Keratinocyte (primary cell): ENCODE data around the gene BEX3. TPM values are rescaled to one million over a fixed set of nuclear protein-coding genes. Genes with fewer than 3 reads are reported as not detected.

Experiments
- DNase-seq: peaks from one replicate; pipeline ENCODE4 v3.0.0-alpha.2; 2011; ENCODE audit warnings: low read depth, missing footprints, low spot score
- FAIRE-seq: peaks from 2 replicates; lab custom pipeline; 2011; peaks lifted over from hg19 to GRCh38; lab: Jason Lieb, UNC
- H2AFZ ChIP-seq: 2 replicates; pipeline ENCODE4 v1.6.0; 2012; ENCODE audit warnings: low read length, control low read depth, inconsistent platforms; ENCODE audit not compliant: control insufficient read depth
- H3K27ac ChIP-seq: 2 replicates; pipeline ENCODE4 v1.5.1; 2011; ENCODE audit warnings: low read length; ENCODE audit not compliant: control insufficient read depth, insufficient read depth
- H3K27me3 ChIP-seq: 3 replicates; pipeline ENCODE4 v1.6.0; 2011; ENCODE audit warnings: low read length; ENCODE audit not compliant: control insufficient read depth, insufficient read depth; ENCODE audit errors: extremely low read depth
- H3K36me3 ChIP-seq, 2 experiments: 2 replicates in 1 of 2; 3 replicates in 1 of 2; pipeline ENCODE4 v1.5.1; 2011; ENCODE audit warnings: low read length in 2 of 2, mild to moderate bottlenecking in 1 of 2; ENCODE audit not compliant: control insufficient read depth in 2 of 2, insufficient read depth in 2 of 2; ENCODE audit errors: extremely low read depth in 1 of 2
- H3K4me1 ChIP-seq: 3 replicates; pipeline ENCODE4 v1.5.1; 2011; ENCODE audit warnings: low read length; ENCODE audit not compliant: control insufficient read depth, insufficient read depth; ENCODE audit errors: extremely low read depth
- H3K4me2 ChIP-seq: 3 replicates; pipeline ENCODE4 v1.6.0; 2011; ENCODE audit warnings: low read depth, low read length; ENCODE audit not compliant: control insufficient read depth, insufficient read depth; ENCODE audit errors: extremely low read depth
- H3K4me3 ChIP-seq, 3 experiments: fragments of 200-600 bp in 1 of 3; sonication (generic) in 1 of 3; 2 replicates in 2 of 3; 3 replicates in 1 of 3; pipeline ENCODE4 v1.5.1; 2011 to 2016; ENCODE audit warnings: low read length in 3 of 3, mild to moderate bottlenecking in 3 of 3, control low read depth in 2 of 3, inconsistent platforms in 1 of 3, low read depth in 1 of 3, mixed read lengths in 1 of 3, mixed run types in 1 of 3, moderate library complexity in 1 of 3; ENCODE audit not compliant: control insufficient read depth in 2 of 3, insufficient read depth in 2 of 3; ENCODE audit errors: extremely low read depth in 1 of 3
- H3K79me2 ChIP-seq: 2 replicates; pipeline ENCODE4 v1.6.0; 2012; ENCODE audit warnings: low read length; ENCODE audit not compliant: control insufficient read depth, insufficient read depth
- H3K9ac ChIP-seq: 3 replicates; pipeline ENCODE4 v1.6.0; 2011; ENCODE audit warnings: low read length; ENCODE audit not compliant: control insufficient read depth, insufficient read depth; ENCODE audit errors: extremely low read depth
- H3K9me1 ChIP-seq: 3 replicates; pipeline ENCODE4 v1.6.0; 2011; ENCODE audit warnings: low read length; ENCODE audit not compliant: control insufficient read depth, insufficient read depth; ENCODE audit errors: extremely low read depth
- H3K9me3 ChIP-seq: 2 replicates; pipeline ENCODE4 v1.5.1; 2012; ENCODE audit warnings: low read depth, low read length; ENCODE audit not compliant: control insufficient read depth
- H4K20me1 ChIP-seq: 3 replicates; pipeline ENCODE4 v1.6.0; 2011; ENCODE audit warnings: low read length; ENCODE audit not compliant: control insufficient read depth, insufficient read depth; ENCODE audit errors: extremely low read depth
- EZH2 ChIP-seq: IDR thresholded peaks from one replicate; pipeline ENCODE4 v1.6.1; 2012; ENCODE audit warnings: inconsistent platforms, mild to moderate bottlenecking, low read length, moderate library complexity
- dilution Hi-C: fragments of 300-500 bp; cut with MboI; formaldehyde crosslinking; loops from one replicate; pipeline ENCODE4 v1.7.0; 2020; ENCODE audit warnings: low sequenced_read_pairs; ENCODE audit not compliant: extremely low pct_ligation_motif_present
- polyA plus RNA-seq, 5 experiments: library from polyadenylated mRNA; depleted of rRNA in 3 of 5; stranded (reverse) in 3 of 5; stranded (forward) in 1 of 5; unstranded in 1 of 5; fragments of >200 nt; gene quantifications; 1 replicate in 1 of 5; 2 replicates in 3 of 5; 3 replicates in 1 of 5; pipeline versions ENCODE4 v1.2.1 to v1.2.3, GENCODE V29; 2011 to 2012; ENCODE audit warnings: missing spikeins in 2 of 5, low read depth in 1 of 5, low replicate concordance in 1 of 5
- TF ChIP-seq, protein P1 (sequence below), 3 experiments: IDR thresholded peaks in 1 of 3; conservative IDR thresholded peaks in 1 of 3; optimal IDR thresholded peaks in 1 of 3; 2 replicates in 2 of 3; 3 replicates in 1 of 3; pipeline versions ENCODE3 to v1.5.1; 2011; ENCODE audit warnings: low read length in 3 of 3, mild to moderate bottlenecking in 3 of 3, moderate library complexity in 2 of 3, control low read depth in 1 of 3, inconsistent platforms in 1 of 3; ENCODE audit not compliant: insufficient read depth in 2 of 3; ENCODE audit errors: extremely low read depth in 1 of 3

BEX3 gene
- polyA plus RNA-seq, 1 donor (not counting 4 experiments of a cell fraction or from before 2014, with no cell fraction given): 264 TPM

DNA sequence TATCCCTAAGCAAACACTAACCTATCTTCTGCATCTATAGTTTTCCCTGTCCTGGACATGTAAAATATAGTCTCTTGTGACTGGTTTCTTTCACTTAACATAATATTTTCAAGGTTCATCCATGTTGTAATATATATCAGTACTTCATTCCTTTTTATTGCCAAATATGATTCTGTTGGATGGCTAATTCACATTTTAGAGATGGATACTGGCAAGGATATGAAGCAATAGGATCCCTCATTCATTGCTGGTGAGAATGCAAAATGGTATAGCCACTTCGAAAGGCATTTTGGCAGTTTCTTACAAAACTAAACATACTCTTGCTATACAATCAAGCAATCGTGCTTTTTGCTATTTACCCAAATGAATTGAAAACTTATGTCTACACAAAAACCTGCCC is 13.3 kb upstream of the BEX3 start:
- Histone ChIP-seq H2AFZ (no peak overlapping the region), H3K4me1 (peaks cover 11% of the 10 kb centered on the region), H3K27ac (no peak overlapping the region), H4K20me1 (no peaks in the 10 kb centered on the region), H3K9me1 (no peaks in the 10 kb centered on the region), H3K9me3 (no peaks in the 10 kb centered on the region), H3K9ac (no peak overlapping the region), H3K36me3 (no peaks in the 10 kb centered on the region), H3K27me3 (no peaks in the 10 kb centered on the region), H3K79me2 (no peaks in the 10 kb centered on the region), H3K4me2 (no peak overlapping the region), H3K4me3 (no peak overlapping the region)
- dilution Hi-C loops: no loop called here
- DNase-seq: no peak
- no peak for TF ChIP-seq EZH2
- no peak for FAIRE-seq

DNA sequence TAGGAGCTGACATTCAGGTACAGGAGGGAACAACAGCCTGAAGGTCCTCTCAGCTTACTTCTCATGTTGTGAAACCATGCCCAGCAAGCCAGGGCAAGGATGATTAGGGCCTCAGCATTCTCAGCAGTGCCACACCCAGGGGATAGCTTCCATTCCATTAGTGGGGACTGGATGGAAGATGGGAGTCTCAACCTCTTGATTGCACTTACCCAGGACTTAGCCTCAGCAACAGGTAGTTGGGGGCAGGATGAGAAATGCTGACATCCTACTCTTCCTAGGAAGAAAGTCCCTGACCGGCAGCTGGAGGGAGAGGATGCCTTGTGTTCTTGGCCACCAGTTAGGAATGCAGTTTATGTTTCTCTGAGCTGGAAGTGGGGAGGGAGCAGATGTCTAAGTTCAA is 8.8 kb upstream of the BEX3 start:
- Histone ChIP-seq H2AFZ (no peak overlapping the region), H3K4me1 (peaks cover 11% of the 10 kb centered on the region), H4K20me1 (no peaks in the 10 kb centered on the region), H3K27me3 (no peaks in the 10 kb centered on the region), H3K79me2 (no peaks in the 10 kb centered on the region), H3K4me3 (no peak overlapping the region), H3K9me3 (no peaks in the 10 kb centered on the region), H3K9me1 (no peaks in the 10 kb centered on the region), H3K36me3 (no peaks in the 10 kb centered on the region), H3K27ac (no peak overlapping the region), H3K4me2 (no peak overlapping the region), H3K9ac (no peak overlapping the region)
- dilution Hi-C loops: no loop called here
- DNase-seq (no peak), FAIRE-seq (no peak)
- TF ChIP-seq, protein P1, sequence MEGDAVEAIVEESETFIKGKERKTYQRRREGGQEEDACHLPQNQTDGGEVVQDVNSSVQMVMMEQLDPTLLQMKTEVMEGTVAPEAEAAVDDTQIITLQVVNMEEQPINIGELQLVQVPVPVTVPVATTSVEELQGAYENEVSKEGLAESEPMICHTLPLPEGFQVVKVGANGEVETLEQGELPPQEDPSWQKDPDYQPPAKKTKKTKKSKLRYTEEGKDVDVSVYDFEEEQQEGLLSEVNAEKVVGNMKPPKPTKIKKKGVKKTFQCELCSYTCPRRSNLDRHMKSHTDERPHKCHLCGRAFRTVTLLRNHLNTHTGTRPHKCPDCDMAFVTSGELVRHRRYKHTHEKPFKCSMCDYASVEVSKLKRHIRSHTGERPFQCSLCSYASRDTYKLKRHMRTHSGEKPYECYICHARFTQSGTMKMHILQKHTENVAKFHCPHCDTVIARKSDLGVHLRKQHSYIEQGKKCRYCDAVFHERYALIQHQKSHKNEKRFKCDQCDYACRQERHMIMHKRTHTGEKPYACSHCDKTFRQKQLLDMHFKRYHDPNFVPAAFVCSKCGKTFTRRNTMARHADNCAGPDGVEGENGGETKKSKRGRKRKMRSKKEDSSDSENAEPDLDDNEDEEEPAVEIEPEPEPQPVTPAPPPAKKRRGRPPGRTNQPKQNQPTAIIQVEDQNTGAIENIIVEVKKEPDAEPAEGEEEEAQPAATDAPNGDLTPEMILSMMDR (optimal IDR thresholded peaks at IDR 0.05 in 1 of 3, IDR thresholded peaks at IDR 0.05 in 1 of 3, conservative IDR thresholded peaks at IDR 0.05 in 1 of 3; ENCODE audit: extremely low read depth in 1 of 3, insufficient read depth in 2 of 3, low read length in 3 of 3): no peak
- no peak for TF ChIP-seq EZH2

DNA sequence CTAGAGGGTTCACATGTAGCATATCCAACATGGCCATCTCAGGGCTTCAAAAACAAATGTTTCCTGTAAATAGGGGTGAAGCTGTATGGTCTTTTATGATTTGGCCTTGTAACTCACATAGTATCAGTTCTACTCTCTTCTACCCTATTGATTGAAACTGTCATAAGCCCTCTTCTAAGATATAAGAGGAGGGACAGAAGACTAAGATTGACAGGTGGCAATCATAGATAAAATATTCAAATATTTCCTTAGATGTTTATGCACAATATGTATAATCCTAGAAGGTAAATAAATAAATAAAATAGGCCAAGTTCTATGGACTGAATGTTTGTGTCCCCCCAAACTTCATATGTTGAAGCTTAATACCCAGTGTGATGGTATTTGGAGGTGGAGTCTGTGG is 6.9 kb upstream of the BEX3 start:
- H3K9me1 ChIP-seq: no peaks in the 10 kb centered on the region
- no peak overlapping the region for H3K4me3 ChIP-seq
- no peak overlapping the region for H3K4me2 ChIP-seq
- H3K36me3 ChIP-seq: no peaks in the 10 kb centered on the region
- H3K9ac ChIP-seq: no peak overlapping the region
- H3K79me2 ChIP-seq: no peaks in the 10 kb centered on the region
- H3K27ac ChIP-seq: no peak overlapping the region
- FAIRE-seq: no peak
- no peaks in the 10 kb centered on the region for H3K27me3 ChIP-seq
- no peak overlapping the region for H2AFZ ChIP-seq
- no peaks in the 10 kb centered on the region for H4K20me1 ChIP-seq
- TF ChIP-seq, protein P1 (optimal IDR thresholded peaks at IDR 0.05 in 1 of 3, IDR thresholded peaks at IDR 0.05 in 1 of 3, conservative IDR thresholded peaks at IDR 0.05 in 1 of 3; ENCODE audit: extremely low read depth in 1 of 3, insufficient read depth in 2 of 3, low read length in 3 of 3): no peak
- TF ChIP-seq EZH2: no peak
- DNase-seq: no peak
- no peaks in the 10 kb centered on the region for H3K9me3 ChIP-seq
- H3K4me1 ChIP-seq: peaks cover 15% of the 10 kb centered on the region
- dilution Hi-C loops: no loop called here
